HL-60/S4 treated with phorbol 12-myristate 13-acetate at 8.2 ng/mL for 4 days and 3 days (cell line): ENCODE data around the gene B3GALT5.

Experiments used
- in situ Hi-C: fragments of 300-500 bp; cut with MboI; formaldehyde crosslinking; loops from 2 replicates; pipeline ENCODE4 v1.15.0; 2022; ENCODE audit warnings: low sequenced_read_pairs

Gene B3GALT5

GRCh38 chr21:39602793-39603192 is 9.9 kb upstream of the B3GALT5 start:
- in situ Hi-C loops, result no loop called here

GRCh38 chr21:39604951-39605350 is 7.8 kb upstream of the B3GALT5 start:
- in situ Hi-C loops, result no loop called here

GRCh38 chr21:39610703-39611102 is 2.0 kb upstream of the B3GALT5 start:
- in situ Hi-C loops, result no loop called here

GRCh38 chr21:39611551-39612190 is 1.1 kb upstream of the B3GALT5 start:
- in situ Hi-C loops, result no loop called here

- in situ Hi-C loops, result no loop called here
Observed at GRCh38 chr21:39613041-39613934, 548 bp downstream of the B3GALT5 start.

- in situ Hi-C loops, result no loop called here
Observed at GRCh38 chr21:39616211-39616772, 3.6 kb downstream of the B3GALT5 start.

GRCh38 chr21:39620856-39621255 is 8.1 kb downstream of the B3GALT5 start:
- in situ Hi-C loops, result no loop called here

GRCh38 chr21:39625211-39625895 is 12.6 kb downstream of the B3GALT5 start:
- in situ Hi-C loops, result no loop called here

GRCh38 chr21:39628385-39628784 is 15.6 kb downstream of the B3GALT5 start:
- in situ Hi-C loops, result no loop called here

GRCh38 chr21:39630191-39630591 is 17.5 kb downstream of the B3GALT5 start:
- in situ Hi-C loops, result no loop called here

GRCh38 chr21:39630827-39631226 is 18.1 kb downstream of the B3GALT5 start:
- in situ Hi-C loops, result no loop called here

GRCh38 chr21:39631842-39632562 is 19.3 kb downstream of the B3GALT5 start:
- in situ Hi-C loops, result no loop called here

- in situ Hi-C loops, result no loop called here
Observed at GRCh38 chr21:39632796-39633442, 20.2 kb downstream of the B3GALT5 start.

- in situ Hi-C loops, result no loop called here
Observed at GRCh38 chr21:39633770-39634181, 21.0 kb downstream of the B3GALT5 start.

- in situ Hi-C loops, result no loop called here
Observed at GRCh38 chr21:39634507-39634906, 21.8 kb downstream of the B3GALT5 start.

GRCh38 chr21:39637197-39637970 is 24.6 kb downstream of the B3GALT5 start:
- in situ Hi-C loops, result no loop called here

GRCh38 chr21:39637971-39638240 is 25.2 kb downstream of the B3GALT5 start:
- in situ Hi-C loops, result no loop called here

- in situ Hi-C loops, result no loop called here
Observed at GRCh38 chr21:39638281-39638680, 25.5 kb downstream of the B3GALT5 start.

- in situ Hi-C loops, result no loop called here
Observed at GRCh38 chr21:39640754-39641153, 28.0 kb downstream of the B3GALT5 start.
